Left colon (tissue), 2 donors: ENCODE measurements around the gene WFDC1. TPM values are rescaled to one million over a fixed set of nuclear protein-coding genes. Genes with fewer than 3 reads are reported as not detected.
"Not testable (repeated sequence)": the region's sequence is repeated elsewhere in the genome, so short reads cannot be mapped to it uniquely, and the experiment has no call there.

ENCODE experiments used
- ATAC-seq: fragments of 200-7000 bp; cut with Tn5 transposase; one replicate; pipeline ENCODE4 v1.9.1; 2020; ENCODE audit warnings: mild to moderate bottlenecking, moderate library complexity
- DNase-seq, 2 donors: peaks; one replicate each; pipeline ENCODE4 v3.0.0-alpha.2; 2020
- intact Hi-C, 2 donors: fragments of 100-400 bp; cut with DNase I in 1 of 2; cut with micrococcal nuclease in 1 of 2; formaldehyde crosslinking; loops; one replicate each; pipeline versions ENCODE4 v1.11.2 to v1.14.0; 2022; cut with DNase I, micrococcal nuclease
- total RNA-seq, 2 donors: library from RNA; stranded (reverse); fragmentation: NEBNext Ultra II Directional; extraction: Animal tissue kit (Norgen Biotek cat#: 25700); gene quantifications; one replicate each; pipeline ENCODE4 v1.2.1, GENCODE V29; 2021
- donor health status: DM: no; HTN: no; CAD: no.
- donor health status: DM: yes; HTN: yes; CAD: no.

Gene WFDC1
- total RNA-seq, 2 donors from 2014 or later = 4.3 to 12.3 TPM

DNA sequence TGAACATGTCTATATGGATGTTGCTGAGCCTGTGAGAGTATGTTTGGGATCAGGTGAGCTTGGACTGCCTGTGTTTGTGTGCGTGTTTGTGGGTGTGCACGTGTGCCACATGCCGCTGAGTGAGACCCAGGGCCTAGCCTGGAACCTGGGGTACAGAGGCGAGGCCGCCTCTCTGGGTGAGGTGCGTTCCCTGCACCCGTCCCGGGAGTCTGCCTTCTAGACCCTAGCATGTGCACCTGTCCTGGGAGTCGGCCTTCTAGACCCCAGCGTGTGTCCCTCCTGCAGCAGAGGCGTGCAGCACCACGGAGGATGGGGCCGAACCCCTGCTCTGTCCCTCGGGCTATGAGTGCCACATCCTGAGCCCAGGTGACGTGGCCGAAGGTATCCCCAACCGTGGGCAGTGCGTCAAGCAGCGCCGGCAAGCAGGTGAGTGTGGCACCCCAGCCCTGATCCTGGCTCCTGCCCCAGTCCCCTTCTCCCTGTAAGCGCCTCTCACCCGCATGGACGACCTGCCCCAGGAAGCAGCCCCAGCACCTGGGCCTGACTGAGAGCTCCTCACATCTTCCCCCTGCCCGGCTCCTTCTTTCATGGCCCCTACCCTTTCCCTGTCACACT is 24.6 kb downstream of the WFDC1 start:
- ATAC-seq = no peak

DNA sequence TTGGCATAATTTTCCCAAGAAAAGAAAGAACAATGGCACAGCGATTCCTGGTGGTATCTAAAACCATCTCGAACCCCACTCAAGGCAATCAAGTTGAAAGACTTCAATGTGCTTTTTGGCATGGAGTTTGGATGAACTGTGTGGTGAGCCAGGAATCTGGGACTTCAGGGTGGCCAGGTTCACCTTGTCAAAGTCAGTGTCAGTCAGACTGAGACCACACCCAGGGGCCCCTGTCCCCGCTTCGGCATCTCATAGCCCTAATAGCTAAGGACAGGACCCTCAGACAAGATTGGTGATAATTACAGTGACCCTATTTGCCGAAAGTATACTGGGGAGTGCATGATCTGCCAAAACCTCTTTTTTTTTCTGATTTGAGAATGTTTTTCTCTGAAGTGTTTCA is 25.8 kb downstream of the WFDC1 start:
- intact Hi-C loops = no loop called here
- DNase-seq (no peak), ATAC-seq (no peak)

More for the DNA sequence above, 24.6 kb downstream of the WFDC1 start:
- DNase-seq = no peak
- intact Hi-C loops = no loop called here

DNA sequence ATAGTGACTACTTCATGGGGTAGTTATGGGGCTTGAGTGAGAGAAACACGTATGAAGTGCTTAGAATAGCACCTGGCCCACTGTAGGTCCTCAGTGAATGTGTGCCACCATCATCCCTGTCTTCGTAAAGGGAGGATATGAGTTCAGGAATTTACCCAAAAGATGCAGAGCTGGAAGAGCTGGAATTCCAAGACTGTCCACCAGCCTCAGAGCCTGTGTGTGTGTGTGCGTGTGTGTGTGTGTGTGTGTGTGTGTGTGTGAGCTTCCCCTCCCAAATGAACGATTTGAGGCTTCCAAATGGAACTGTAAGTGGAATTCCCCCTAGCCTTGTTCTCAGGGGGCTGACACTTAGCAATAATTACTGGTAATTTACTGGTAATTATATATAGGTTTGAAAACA is 27.3 kb downstream of the WFDC1 start:
- intact Hi-C loops = no loop called here
- ATAC-seq (no peak), DNase-seq (no peak)

DNA sequence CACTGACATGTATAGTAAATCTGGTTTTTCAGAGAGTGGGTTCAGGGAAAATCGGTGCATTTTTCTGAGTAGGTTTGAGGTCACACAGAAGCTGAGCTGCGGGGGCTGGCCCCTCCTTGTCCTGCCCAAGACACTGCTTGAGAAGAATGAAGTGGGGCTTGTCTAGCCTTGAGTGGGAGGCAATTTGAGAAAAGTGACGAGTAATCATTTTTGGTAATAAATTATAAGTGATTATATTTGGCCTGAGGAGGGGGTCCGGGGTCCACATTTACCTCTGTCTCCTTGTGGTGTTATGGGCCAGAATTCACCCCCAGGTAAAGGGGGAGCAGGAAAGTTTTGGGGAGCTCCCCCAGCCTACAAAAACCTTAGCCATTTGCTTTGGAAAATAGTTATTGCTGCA is 28.1 kb downstream of the WFDC1 start:
- intact Hi-C loops = no loop called here
- DNase-seq = no peak
- no peak for ATAC-seq

DNA sequence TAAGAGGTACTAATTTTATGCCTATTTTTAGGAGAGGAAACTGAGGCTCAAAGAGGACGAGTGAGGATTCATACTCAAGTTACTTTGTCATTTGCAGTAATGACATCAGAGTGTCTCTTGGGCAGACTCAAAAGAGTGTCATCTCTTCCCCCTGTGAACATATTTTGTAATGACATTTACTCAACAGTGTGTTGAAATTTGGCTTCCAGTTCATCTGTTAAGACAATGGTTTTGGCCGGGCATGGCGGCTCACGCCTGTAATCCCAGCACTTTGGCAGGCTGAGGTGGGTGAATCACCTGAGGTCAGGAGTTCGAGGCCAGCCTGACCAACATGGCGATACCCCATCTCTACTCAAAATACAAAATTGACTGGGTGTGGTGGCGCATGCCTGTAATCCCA is 28.9 kb downstream of the WFDC1 start:
- intact Hi-C loops = no loop called here
- no peak for DNase-seq
- ATAC-seq = no peak

DNA sequence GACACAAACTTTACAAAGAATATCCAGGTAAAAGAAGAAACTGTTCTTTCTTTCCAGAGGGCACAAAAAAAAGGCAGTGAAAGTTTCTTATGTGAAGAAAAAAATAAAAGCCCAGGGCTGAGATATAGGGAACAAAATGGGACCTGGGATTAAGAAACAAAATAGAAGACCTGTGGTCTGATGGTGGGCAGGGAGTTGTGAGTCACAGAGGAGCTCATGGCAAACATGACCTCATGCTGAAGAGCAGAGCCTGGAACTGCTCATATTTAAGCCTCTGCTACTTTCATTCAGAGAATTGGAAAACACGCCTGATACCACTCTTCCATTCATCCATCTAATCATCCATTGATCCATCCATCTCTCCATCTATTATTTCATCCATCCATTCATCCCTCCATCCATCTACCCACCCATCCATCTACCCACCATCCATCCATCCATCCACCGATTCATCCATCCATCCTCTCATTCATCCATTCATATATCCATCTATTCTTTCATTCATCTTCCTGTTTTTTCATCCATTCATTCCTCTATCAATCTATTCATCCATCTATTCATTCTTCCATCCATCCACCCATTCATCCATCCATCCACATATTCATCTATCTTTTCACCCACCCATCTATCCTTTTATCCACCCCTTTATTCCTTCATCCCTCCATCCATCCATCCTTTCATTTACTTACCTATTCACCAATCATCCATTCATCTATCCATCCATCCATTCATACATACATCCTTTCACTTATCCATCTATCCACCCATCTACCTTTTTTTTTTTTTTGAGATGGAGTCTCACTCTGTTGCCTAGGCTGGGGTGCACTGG is 30.0 kb downstream of the WFDC1 start:
- no peak for ATAC-seq
- intact Hi-C loops = no loop called here
- no peak for DNase-seq

DNA sequence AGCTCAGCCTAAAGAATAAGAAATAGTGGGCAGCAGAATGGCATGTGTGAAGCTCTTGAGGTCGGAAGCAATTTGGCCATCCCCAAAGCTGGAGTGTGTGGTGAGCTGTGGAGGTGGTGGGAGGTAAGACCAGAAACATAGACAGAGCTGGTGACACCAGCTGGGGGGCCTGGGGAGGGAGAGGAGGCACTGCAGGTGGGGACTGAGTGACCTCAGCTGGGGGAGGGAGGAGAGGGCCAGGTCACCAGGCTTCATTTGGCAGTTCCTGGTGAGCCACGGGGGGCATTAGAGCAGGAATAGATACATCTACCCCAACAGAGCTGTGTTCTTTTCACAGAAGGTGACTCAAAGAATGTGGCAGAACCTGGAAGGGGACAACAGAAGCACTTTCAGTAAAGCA is 31.9 kb downstream of the WFDC1 start:
- intact Hi-C loops = no loop called here
- no peak for ATAC-seq
- DNase-seq = no peak

DNA sequence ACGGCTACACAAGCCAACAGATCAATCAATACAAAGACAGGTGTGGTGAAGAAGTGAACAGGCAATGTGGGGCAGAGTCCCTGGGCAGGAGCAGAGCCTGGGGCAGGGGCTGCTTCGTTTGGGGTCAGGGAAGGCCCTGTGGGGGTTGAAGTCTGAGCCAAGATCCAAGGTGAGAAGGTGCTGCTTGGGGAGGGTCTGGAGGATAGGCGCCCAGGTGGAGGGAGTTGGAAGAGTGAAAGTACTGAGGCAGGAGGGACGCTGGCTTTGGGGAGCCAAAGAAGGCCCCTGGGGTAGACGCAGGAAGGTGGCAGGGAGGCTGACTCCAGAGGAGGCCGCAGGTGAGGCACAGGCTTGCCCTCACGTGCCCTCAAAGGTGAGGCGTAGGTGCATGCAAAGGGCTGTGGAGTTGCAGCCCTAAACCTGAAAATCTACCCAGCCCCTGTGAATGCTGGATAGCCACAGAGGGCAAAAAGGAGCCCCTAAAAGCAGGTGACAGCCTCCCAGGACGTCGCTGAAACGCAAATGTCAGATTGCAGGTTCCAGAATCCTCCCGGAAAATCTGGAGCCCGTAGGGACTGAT is 33.3 kb downstream of the WFDC1 start:
- intact Hi-C loops = no loop called here
- DNase-seq (no peak), ATAC-seq (no peak)

DNA sequence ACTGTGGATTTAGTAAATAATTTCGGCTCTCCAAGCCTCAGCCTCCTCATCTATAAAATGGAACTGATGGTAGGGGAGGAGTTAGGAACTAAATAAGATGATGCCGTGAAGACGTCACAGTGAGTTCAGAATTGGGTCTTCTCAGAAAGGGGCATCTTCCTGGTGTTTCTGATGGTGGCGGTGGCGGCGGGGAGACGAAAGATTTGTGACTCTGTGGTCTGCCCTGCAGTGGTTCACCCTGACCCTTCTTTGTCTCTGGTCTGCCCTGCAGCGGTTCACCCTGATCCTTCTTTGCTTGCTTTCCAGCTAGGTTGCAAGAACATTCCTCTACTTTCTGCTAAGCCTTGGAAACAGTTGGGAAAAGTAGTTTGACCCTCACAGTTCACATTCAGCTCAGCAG is 34.3 kb downstream of the WFDC1 start:
- intact Hi-C loops = no loop called here
- DNase-seq = no peak

DNA sequence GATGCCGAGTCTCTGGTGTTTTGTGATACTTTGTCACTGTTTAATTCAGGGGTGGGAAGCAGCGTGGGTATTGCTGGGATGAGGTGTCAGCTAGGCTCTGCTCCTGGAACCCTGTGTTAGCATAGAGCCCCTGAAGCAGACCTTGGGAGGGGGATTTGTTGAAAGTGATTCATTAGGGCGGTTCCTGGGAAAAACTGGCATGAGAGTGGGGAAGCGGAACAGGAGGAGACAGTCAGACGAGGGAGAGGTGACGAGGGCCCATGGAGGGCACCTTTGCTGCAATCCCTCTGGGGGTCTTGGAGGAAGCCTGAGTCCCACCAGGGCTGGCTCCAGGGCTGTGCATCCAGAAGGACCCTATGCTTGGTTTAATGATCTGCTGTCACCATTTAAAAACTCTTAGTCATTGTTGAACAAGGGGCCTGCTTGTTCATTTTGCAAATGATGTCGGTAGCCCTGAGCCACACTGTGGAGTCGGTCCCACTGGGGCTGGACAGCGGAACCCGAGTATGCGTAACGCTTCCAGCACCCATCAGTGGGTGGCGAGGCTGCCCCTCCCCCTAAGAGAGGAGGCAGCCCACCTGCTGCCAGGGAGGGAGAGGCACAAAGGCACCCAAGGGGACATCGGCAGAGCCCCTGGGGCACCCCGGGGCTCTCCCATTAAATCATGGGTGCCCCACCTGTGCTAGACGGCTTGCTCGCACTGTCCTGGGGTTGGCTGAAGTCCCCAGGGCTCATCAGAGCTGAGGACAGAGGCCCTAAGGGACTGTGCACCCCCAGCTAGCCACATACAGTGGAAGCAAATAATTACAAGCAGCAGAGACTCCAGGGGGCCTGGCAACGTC is 35.4 kb downstream of the WFDC1 start:
- ATAC-seq (no peak), DNase-seq (no peak)
- intact Hi-C loops = no loop called here

More for the DNA sequence above, 34.3 kb downstream of the WFDC1 start:
- ATAC-seq = no peak

DNA sequence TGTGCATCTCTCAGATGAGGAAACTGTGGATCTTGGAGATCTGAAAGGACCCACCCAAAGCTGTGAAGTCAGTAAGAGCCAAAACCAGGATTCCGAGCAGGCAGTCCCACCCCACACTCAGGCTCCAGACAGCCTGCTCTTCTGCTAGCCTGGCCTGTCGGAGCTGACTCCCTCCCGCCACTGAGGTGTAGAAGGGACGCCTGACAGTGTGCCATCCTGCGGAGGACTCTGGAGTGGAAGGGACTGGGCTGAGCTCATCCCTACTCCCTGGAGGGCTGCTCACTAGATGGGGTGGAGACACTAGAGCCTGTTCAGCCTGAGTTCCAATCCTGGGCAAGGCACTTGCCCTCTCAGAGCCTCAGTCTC is 36.0 kb downstream of the WFDC1 start:
- no peak for DNase-seq
- intact Hi-C loops = no loop called here
- no peak for ATAC-seq

DNA sequence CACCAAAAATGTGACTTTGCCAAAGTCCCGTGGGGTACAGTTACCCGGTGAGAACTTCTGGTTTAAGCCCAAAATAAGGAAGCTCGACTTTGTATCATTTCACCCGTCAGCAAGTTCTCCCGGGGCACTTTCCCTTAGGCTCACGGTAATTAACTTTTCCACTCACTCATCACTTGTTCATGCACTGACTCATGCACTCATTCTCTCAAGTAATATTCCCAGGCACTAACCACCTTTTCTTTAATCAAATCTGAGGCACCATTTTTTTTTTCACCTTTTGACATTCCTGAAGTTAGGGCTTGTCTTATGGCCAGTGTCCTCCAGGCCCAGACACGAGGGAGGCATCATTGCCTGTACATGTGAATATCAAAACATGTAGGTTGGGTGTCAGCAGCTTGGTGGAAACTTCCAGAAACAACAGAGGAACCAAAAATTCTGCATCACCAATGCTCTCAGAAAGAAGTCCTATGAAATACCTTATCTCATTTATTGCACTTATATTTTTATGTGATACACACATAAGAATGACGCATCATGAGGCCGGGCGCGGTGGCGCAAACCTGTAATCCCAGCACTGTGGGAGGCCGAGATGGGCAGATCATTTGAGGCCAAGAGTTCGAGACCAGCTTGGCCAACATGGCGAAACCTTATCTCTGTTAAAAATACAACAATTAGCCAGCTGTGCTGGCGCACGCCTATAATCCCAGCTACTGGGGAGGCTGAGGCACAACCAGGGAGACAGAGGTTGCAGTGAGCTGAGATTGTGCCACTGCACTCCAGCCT is 37.5 kb downstream of the WFDC1 start:
- intact Hi-C loops = no loop called here
- no peak for ATAC-seq
- DNase-seq = peak in 1 of 2 donors; percentile 23

DNA sequence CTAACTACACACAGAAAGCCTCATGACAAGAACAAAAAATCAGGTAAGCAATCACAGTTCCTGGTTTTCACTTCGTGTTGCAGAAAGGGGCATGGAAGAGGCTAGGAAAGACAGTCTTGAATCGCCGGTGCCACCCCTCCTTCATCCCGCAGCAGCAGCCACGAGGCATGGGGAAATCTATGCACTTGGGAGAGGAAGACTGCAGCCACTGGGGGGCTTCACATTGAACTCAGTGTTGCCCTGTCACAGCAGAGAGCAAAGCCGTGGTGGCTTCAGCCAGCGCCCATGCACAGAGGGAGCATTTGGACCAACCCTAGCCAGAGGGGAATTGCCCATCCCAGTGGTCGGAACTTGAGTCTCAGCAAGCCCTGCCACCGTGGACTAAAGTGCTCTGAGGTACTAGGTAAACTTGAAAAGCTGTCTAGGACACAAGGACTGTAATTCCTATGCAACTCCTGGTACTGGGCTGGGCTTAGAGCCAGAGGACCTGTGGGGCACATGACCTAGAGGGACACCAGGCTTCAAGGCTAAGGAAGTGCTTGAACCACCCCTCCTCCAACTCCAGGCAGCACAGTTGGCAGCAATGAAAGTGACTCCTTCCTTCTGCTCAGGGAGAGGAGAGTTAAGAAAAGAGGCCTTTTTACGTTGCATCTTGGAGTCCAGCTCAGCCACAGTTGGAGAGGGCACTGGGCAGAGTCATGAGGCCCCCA is 38.5 kb downstream of the WFDC1 start:
- ATAC-seq (peak; percentile 87), DNase-seq (peak; percentile 67 to 88)
- intact Hi-C loops = no loop called here

DNA sequence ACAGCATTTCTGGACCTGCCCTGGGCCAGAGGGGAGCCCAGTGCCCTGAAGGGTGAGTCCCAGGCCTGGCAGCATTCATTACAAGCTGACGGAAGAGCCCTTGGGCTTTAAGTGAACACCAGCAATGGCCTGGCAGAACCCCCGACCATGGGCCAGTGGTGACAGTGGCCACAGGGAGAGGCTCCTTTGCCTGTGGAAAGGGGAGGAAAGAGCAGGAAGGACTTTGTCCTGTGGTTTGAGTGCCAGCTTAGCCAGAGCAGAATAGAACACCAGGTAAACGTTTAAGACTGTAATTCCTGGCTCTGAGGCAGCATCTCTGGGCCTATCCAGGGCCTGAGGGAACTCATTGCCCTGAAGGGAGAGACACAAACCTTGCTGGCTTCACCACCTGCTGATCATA is 39.4 kb downstream of the WFDC1 start:
- intact Hi-C loops = no loop called here
- peak; percentile 90 for ATAC-seq
- peak; percentile 42 to 60 for DNase-seq

DNA sequence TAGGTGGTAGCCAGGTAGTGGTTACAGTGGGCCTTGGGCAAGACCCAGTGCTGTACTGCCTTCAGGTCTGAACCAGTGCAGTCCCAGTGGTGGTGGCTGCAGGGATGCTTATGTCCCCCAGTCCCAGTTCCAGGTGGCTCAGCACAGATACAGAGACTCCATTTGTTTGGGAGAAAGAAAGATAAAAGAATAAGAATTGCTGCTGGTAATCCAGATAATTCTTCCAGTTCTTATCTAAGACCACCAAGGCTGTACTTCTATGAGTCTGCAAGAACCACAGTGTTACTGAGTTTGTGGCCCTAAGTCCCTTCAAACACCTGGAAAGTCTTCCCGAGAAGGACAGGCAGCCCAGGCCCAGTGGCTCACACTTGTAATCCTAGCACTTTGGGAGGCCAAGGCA is 39.8 kb downstream of the WFDC1 start:
- no peak for ATAC-seq
- intact Hi-C loops = no loop called here
- no peak for DNase-seq

DNA sequence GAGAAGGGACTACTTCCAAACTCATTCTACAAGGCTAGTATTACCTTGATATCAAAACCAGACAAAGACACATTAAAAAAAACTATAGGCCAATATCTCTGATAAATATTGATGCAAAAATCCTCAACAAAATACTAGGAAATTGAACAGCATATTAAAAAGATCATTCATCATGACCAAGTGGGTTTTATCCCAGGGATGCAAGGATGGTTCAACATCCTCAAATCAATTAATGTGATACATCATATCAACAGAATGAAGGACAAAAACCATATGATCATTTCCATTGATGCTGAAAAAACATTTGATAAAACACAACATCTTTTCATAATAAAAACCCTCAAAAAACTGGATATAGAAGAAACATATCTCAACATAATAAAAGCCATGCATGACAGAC is 42.6 kb downstream of the WFDC1 start:
- DNase-seq, ATAC-seq, intact Hi-C loops: not testable (repeated sequence)

DNA sequence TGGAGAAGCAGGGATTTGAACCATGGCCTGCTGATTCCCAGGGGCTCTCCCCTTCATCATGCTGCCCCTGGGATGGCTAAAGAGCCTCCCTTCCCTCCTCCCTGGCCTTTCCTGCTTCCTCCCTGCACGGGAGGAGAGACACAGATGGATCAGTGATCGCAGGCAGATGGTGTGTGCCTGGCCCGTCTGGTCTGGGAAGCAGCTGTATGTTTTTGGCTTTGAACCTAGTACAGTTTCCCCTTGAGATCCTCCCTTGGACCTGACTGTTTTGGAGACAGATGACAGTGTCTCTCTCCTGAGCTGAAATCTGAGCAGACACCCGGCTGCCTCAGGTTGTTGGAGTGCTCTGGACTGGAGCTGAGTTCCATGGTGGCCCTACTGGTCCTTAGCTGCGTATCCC is 44.6 kb downstream of the WFDC1 start:
- no peak for ATAC-seq
- intact Hi-C loops = no loop called here
- DNase-seq = peak in 1 of 2 donors; percentile 18

DNA sequence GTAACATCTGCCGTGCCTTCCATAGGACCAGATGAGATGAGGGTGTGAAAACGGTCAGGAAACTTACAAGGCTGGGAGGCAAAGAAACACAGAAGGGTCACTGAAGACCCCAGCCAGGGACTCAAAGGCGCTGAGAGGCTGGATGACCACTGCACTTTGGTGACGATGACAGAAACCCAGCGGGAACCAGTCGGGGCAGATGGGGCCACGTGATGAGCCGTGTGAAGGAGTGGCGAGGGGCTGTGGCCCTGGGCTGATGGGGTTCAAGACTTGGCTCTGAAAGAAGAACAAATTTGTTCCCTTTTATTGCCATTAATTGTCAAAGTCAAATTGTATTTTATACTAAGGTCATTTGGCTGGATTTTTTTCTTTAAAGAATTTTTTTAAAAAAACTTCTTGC is 45.1 kb downstream of the WFDC1 start:
- no peak for ATAC-seq

More for the DNA sequence above, 45.1 kb downstream of the WFDC1 start:
- intact Hi-C loops = no loop called here
- DNase-seq = peak in 1 of 2 donors; percentile 23
